Amniotic epithelial cell (primary cell): ENCODE measurements around the gene ABCG8.
"Not testable (repeated sequence)": the region's sequence is repeated elsewhere in the genome, so short reads cannot be mapped to it uniquely, and the experiment has no call there.

Experiments used
- DNase-seq: peaks from one replicate; pipeline ENCODE4 v3.0.0-alpha.2; 2010; ENCODE audit warnings: low read depth

ABCG8 gene

GRCh38 chr2:43872151-43872550 is 33.4 kb downstream of the ABCG8 start:
- DNase-seq = no peak

GRCh38 chr2:43874776-43875451 is 36.1 kb downstream of the ABCG8 start:
- DNase-seq = no peak

GRCh38 chr2:43877782-43878464 is 39.2 kb downstream of the ABCG8 start:
- peak; percentile 46 for DNase-seq

- no peak for DNase-seq
Measured at GRCh38 chr2:43879261-43879660, 40.5 kb downstream of the ABCG8 start.

- DNase-seq = no peak
Measured at GRCh38 chr2:43880471-43880870, 41.7 kb downstream of the ABCG8 start.

- no peak for DNase-seq
Measured at GRCh38 chr2:43880952-43881351, 42.2 kb downstream of the ABCG8 start.

- no peak for DNase-seq
Measured at GRCh38 chr2:43882312-43882711, 43.5 kb downstream of the ABCG8 start.

GRCh38 chr2:43884689-43885088 is 45.9 kb downstream of the ABCG8 start:
- DNase-seq = no peak

GRCh38 chr2:43885132-43885632 is 46.4 kb downstream of the ABCG8 start:
- DNase-seq = no peak

GRCh38 chr2:43887176-43887575 is 48.4 kb downstream of the ABCG8 start:
- DNase-seq = no peak

- no peak for DNase-seq
Measured at GRCh38 chr2:43889416-43889815, 50.6 kb downstream of the ABCG8 start.

- DNase-seq = peak; percentile 25
Measured at GRCh38 chr2:43890855-43891254, 52.1 kb downstream of the ABCG8 start.

- no peak for DNase-seq
Measured at GRCh38 chr2:43894743-43895142, 56.0 kb downstream of the ABCG8 start.

- DNase-seq = no peak
Measured at GRCh38 chr2:43896906-43897305, 58.1 kb downstream of the ABCG8 start.

GRCh38 chr2:43897492-43897891 is 58.7 kb downstream of the ABCG8 start:
- no peak for DNase-seq

GRCh38 chr2:43898134-43898837 is 59.5 kb downstream of the ABCG8 start:
- no peak for DNase-seq

- DNase-seq = no peak
Measured at GRCh38 chr2:43898838-43899346, 60.1 kb downstream of the ABCG8 start.

GRCh38 chr2:43899589-43899988 is 60.8 kb downstream of the ABCG8 start:
- no peak for DNase-seq

GRCh38 chr2:43905371-43905803 is 66.6 kb downstream of the ABCG8 start:
- no peak for DNase-seq

- DNase-seq = no peak
Measured at GRCh38 chr2:43905871-43906270, 67.1 kb downstream of the ABCG8 start.

- DNase-seq = no peak
Measured at GRCh38 chr2:43906448-43907109, 67.8 kb downstream of the ABCG8 start.

- not testable (repeated sequence) for DNase-seq
Measured at GRCh38 chr2:43911136-43911790, 72.5 kb downstream of the ABCG8 start.
